ENCODE measurements around the gene CUL4A.

GRCh38 chr13:113172419-113172926 is 36.9 kb upstream of the CUL4A start:
- TF ChIP-seq CTCF (IDR thresholded peaks at IDR 0.05) (no peak), POLR2A (IDR thresholded peaks at IDR 0.05) (no peak)

Measured in Peyer's patch (tissue), 4 donors.